Loucy (cell line): ENCODE results near the gene SEPTIN2.
"Not testable (repeated sequence)": the region's sequence is repeated elsewhere in the genome, so short reads cannot be mapped to it uniquely, and the experiment has no call there.

ENCODE experiments used
- H2AFZ ChIP-seq: fragments of 200-600 bp; sonication (generic); 2 replicates; pipeline ENCODE4 v1.6.0; 2016; ENCODE audit warnings: antibody characterized with exemption, mild to moderate bottlenecking, low read length, moderate library complexity
- H3F3A ChIP-seq: fragments of 200-600 bp; 2 replicates; pipeline ENCODE4 v1.6.0; 2016; ENCODE audit warnings: antibody characterized with exemption, low read depth, mild to moderate bottlenecking
- H3K27me3 ChIP-seq: fragments of 200-600 bp; sonication (generic); 2 replicates; pipeline ENCODE4 v1.6.1; 2014; ENCODE audit warnings: low read length, mild to moderate bottlenecking; ENCODE audit not compliant: insufficient read depth, poor library complexity, severe bottlenecking
- H3K36me3 ChIP-seq: fragments of 200-600 bp; sonication (generic); 2 replicates; pipeline ENCODE4 v1.6.1; 2016; ENCODE audit warnings: low read length; ENCODE audit not compliant: insufficient read depth
- H3K4me1 ChIP-seq: fragments of 200-600 bp; sonication (generic); 2 replicates; pipeline ENCODE4 v1.5.1; 2014; ENCODE audit warnings: low read length, mild to moderate bottlenecking; ENCODE audit not compliant: insufficient read depth, poor library complexity, severe bottlenecking
- H3K4me2 ChIP-seq: fragments of 200-600 bp; sonication (generic); 2 replicates; pipeline ENCODE4 v1.6.0; 2014; ENCODE audit warnings: antibody characterized with exemption, low read length, low read depth, mild to moderate bottlenecking; ENCODE audit not compliant: poor library complexity, severe bottlenecking
- H3K4me3 ChIP-seq: fragments of 200-600 bp; sonication (generic); 2 replicates; pipeline ENCODE4 v1.5.1; 2014; ENCODE audit warnings: low read length, mild to moderate bottlenecking, mixed read lengths; ENCODE audit not compliant: poor library complexity, severe bottlenecking
- H3K79me2 ChIP-seq: fragments of 200-600 bp; sonication (generic); 2 replicates; pipeline ENCODE4 v1.6.1; 2014; ENCODE audit warnings: low read length; ENCODE audit not compliant: insufficient read depth
- H3K9ac ChIP-seq: fragments of 200-600 bp; sonication (generic); 2 replicates; pipeline ENCODE4 v1.6.0; 2014; ENCODE audit warnings: mild to moderate bottlenecking, low read depth, low read length, moderate library complexity; ENCODE audit not compliant: poor library complexity, severe bottlenecking
- H3K9me2 ChIP-seq: fragments of 200-600 bp; sonication (generic); replicated peaks from 2 replicates; pipeline ENCODE4 v1.6.1; 2016; ENCODE audit warnings: low read depth, low read length, mixed read lengths
- H3K9me3 ChIP-seq: fragments of 200-600 bp; sonication (generic); 2 replicates; pipeline ENCODE4 v1.6.1; 2014; ENCODE audit warnings: mild to moderate bottlenecking, antibody characterized with exemption, low read length, low read depth; ENCODE audit not compliant: insufficient read depth
- H4K20me1 ChIP-seq: fragments of 200-600 bp; sonication (generic); 2 replicates; pipeline ENCODE4 v1.6.0; 2014; ENCODE audit warnings: antibody characterized with exemption, low read length, mild to moderate bottlenecking; ENCODE audit not compliant: insufficient read depth, poor library complexity, severe bottlenecking
- CTCF ChIP-seq: fragments of 200-600 bp; sonication (generic); conservative IDR thresholded peaks from 2 replicates; pipeline ENCODE4 v1.5.1; 2014; ENCODE audit warnings: mild to moderate bottlenecking, antibody characterized with exemption, low read length
- EZH2phosphoT487 ChIP-seq: fragments of 200-600 bp; IDR thresholded peaks from 2 replicates; pipeline ENCODE4 v1.6.1; 2018; ENCODE audit warnings: antibody characterized with exemption, mild to moderate bottlenecking, moderate library complexity, borderline replicate concordance

Gene SEPTIN2

DNA sequence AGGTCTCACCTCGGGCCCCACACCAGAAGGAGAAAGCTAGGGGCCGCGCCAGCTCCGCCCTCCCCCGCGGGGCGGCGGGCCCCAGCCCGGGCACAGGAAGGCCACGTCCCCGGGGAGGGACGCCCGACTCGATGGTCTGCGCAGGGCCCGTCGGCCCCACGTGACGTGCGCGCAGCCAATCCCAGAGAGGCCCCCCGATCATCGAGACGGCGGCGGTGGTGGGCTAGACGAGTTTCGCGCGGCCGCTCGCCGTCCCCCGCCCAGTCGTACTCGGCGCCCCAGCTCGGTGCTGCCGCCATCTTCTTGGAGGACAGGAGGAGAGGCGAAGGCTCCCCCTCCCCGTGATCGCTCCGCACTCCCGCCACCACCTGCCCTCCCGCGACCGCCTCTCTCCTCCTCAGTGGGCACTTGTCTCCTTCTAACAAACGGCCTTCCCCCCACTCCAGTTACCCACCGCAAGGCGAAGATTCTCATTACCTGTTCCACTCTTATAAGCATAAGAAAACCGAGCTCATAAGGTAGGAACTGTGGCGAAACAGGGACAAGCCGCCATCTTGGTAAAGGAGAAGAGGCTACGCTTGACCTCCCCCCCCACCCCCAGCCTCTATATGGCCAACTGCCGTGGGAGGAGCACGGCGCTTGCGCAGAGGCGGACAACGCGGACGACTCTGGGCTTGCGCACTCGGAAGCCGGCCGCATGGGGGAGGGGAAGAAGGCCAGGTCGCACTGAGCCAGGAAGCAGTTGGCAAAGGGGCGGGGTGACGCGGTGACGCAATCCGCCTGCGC is 439 bp upstream of the SEPTIN2 start, which contains the start of gene HDLBP:
Gene HDLBP, minus strand, starts transcription at position 580 of the 786 bp plus-strand sequence. CDS start 48,803 bp downstream, outside the sequence.
- Histone ChIP-seq H3K9me3 (no peaks in the 10 kb centered on the region), H3K27me3 (no peaks in the 10 kb centered on the region), H2AFZ (peak within 1 kb of the TSS; percentile 86), H3K4me3 (peak within 1 kb of the TSS; percentile 99), H3K4me2 (peak within 1 kb of the TSS; percentile 96), H3K4me1 (peaks cover 64% of the 10 kb centered on the region), H3F3A (no peaks in the 10 kb centered on the region), H3K9me2 (no peaks in the 10 kb centered on the region), H3K9ac (peak within 1 kb of the TSS; percentile 100), H3K36me3 (no peaks in the 10 kb centered on the region), H3K79me2 (peaks cover 91% of the 10 kb centered on the region), H4K20me1 (peaks cover 39% of the 10 kb centered on the region)
- TF ChIP-seq CTCF, result peak; percentile 61
- TF ChIP-seq EZH2phosphoT487, result no peak

DNA sequence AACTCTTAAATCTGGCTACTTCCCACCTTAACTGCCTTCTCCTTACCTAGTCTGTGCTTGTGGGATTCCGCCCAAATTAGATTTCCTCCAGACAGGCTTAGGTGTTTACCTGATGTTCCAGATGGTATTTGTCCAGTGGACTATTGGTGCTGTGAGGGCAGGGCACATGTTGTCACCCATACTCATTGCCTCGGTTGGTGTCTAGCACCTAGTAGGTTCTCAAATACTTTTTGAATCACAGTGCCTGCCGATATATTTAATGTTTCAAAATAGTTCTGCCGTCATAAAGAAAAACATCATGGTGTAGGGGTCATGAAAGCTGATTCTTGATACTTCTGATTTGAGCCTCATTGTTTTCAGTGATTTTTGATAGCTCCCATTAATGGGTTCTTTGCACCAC is 1.1 kb downstream of the SEPTIN2 start:
- Histone ChIP-seq H3K27me3 (no peaks in the 10 kb centered on the region), H3K79me2 (peaks cover 91% of the 10 kb centered on the region), H3K9me3 (no peaks in the 10 kb centered on the region), H3K36me3 (no peaks in the 10 kb centered on the region), H3K4me3 (peak overlapping the region; percentile 99), H3K9ac (peak overlapping the region; percentile 100), H4K20me1 (peaks cover 54% of the 10 kb centered on the region), H3K4me1 (peaks cover 64% of the 10 kb centered on the region), H3F3A (no peaks in the 10 kb centered on the region), H2AFZ (no peak overlapping the region), H3K9me2 (no peaks in the 10 kb centered on the region), H3K4me2 (peak overlapping the region; percentile 96)
- TF ChIP-seq EZH2phosphoT487, result no peak
- no peak for TF ChIP-seq CTCF

GRCh38 chr2:241317391-241317790 is 1.7 kb downstream of the SEPTIN2 start:
- H3K9me2 ChIP-seq, result no peaks in the 10 kb centered on the region
- H3K9ac ChIP-seq, result peak overlapping the region; percentile 100
- H3K9me3 ChIP-seq, result no peaks in the 10 kb centered on the region
- no peaks in the 10 kb centered on the region for H3F3A ChIP-seq
- H3K79me2 ChIP-seq, result peaks cover 91% of the 10 kb centered on the region
- no peak overlapping the region for H2AFZ ChIP-seq
- H3K4me2 ChIP-seq, result peak overlapping the region; percentile 96
- H3K4me1 ChIP-seq, result peaks cover 64% of the 10 kb centered on the region
- H3K36me3 ChIP-seq, result no peaks in the 10 kb centered on the region
- TF ChIP-seq EZH2phosphoT487 (no peak), CTCF (no peak)
- H3K4me3 ChIP-seq, result peak overlapping the region; percentile 99
- H3K27me3 ChIP-seq, result no peaks in the 10 kb centered on the region
- H4K20me1 ChIP-seq, result peaks cover 59% of the 10 kb centered on the region

DNA sequence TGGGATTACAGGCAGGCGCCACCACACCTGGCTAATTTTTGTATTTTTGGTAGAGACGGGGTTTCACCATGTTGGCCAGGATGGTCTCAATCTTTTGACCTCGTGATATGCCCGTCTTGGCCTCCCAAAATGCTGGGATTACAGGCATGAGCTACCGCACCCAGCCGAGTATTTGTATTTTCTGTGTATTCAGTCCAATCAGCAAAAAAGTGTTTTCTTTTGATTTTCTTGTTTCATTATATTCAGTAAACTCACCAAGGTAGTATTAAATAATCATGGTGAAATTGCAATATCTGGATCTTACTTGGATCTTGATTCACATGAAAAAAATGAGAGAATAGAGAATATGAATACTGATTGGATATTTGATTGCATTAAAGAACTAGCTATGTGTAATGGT is 3.1 kb downstream of the SEPTIN2 start:
- Histone ChIP-seq H3K79me2 (peaks cover 91% of the 10 kb centered on the region), H3K4me3 (peak overlapping the region; percentile 99), H3K9ac (peak overlapping the region; percentile 100), H3K4me2 (peak overlapping the region; percentile 96), H4K20me1 (peaks cover 73% of the 10 kb centered on the region), H3K4me1 (peaks cover 63% of the 10 kb centered on the region)
- not testable (repeated sequence) for H3K9me3 ChIP-seq, H2AFZ ChIP-seq, H3K9me2 ChIP-seq, H3F3A ChIP-seq, H3K36me3 ChIP-seq, H3K27me3 ChIP-seq
